GM19328 (cell line): ENCODE measurements around the gene CFAP54.
A peak's percentile ranks its signal among the peaks of the same experiment; 100 is the strongest.

Source experiments
- ATAC-seq: cut with Tn5 transposase; IDR thresholded peaks from one replicate; pipeline ENCODE4 v1.9.1; 2021; ENCODE audit warnings: mild to moderate bottlenecking, moderate library complexity; ENCODE audit not compliant: unreplicated experiment

The CFAP54 gene

GRCh38 chr12:96878704-96879103, 389.3 kb downstream of the CFAP54 start:
- no peak for ATAC-seq

- no peak for ATAC-seq
Measured at GRCh38 chr12:96879301-96879700, 389.9 kb downstream of the CFAP54 start.

GRCh38 chr12:96880220-96880619, 390.8 kb downstream of the CFAP54 start:
- no peak for ATAC-seq

GRCh38 chr12:96881608-96882007, 392.2 kb downstream of the CFAP54 start:
- no peak for ATAC-seq

GRCh38 chr12:96882862-96883261, 393.5 kb downstream of the CFAP54 start:
- no peak for ATAC-seq

- no peak for ATAC-seq
Measured at GRCh38 chr12:96883571-96883970, 394.2 kb downstream of the CFAP54 start.

- ATAC-seq: no peak
Measured at GRCh38 chr12:96886998-96887677, 397.8 kb downstream of the CFAP54 start.

GRCh38 chr12:96889273-96889933, 400.0 kb downstream of the CFAP54 start:
- no peak for ATAC-seq

GRCh38 chr12:96890331-96890730, 401.0 kb downstream of the CFAP54 start:
- no peak for ATAC-seq

- ATAC-seq: no peak
Measured at GRCh38 chr12:96892104-96892503, 402.7 kb downstream of the CFAP54 start.

GRCh38 chr12:96897421-96897820, 408.0 kb downstream of the CFAP54 start:
- no peak for ATAC-seq

GRCh38 chr12:96901175-96901574, 411.8 kb downstream of the CFAP54 start:
- ATAC-seq: no peak

GRCh38 chr12:96902076-96902475, 412.7 kb downstream of the CFAP54 start:
- ATAC-seq: no peak

GRCh38 chr12:96906498-96906848, 417.1 kb downstream of the CFAP54 start:
- ATAC-seq: no peak

- peak; percentile 90 for ATAC-seq
Measured at GRCh38 chr12:96906849-96907670, 417.7 kb downstream of the CFAP54 start, which contains the start of gene NEDD1. TSS of gene NEDD1 (plus strand) at chr12:96907257. CDS start at chr12:96909760, 2,503 bp downstream.

- ATAC-seq: peak; percentile 18
Measured at GRCh38 chr12:96907671-96908422, 418.5 kb downstream of the CFAP54 start.

- ATAC-seq: no peak
Measured at GRCh38 chr12:96908423-96908675, 419.0 kb downstream of the CFAP54 start.

- no peak for ATAC-seq
Measured at GRCh38 chr12:96912261-96912660, 422.9 kb downstream of the CFAP54 start.

GRCh38 chr12:96912943-96913342, 423.6 kb downstream of the CFAP54 start:
- ATAC-seq: no peak

- ATAC-seq: no peak
Measured at GRCh38 chr12:96919510-96920210, 430.3 kb downstream of the CFAP54 start.
